GM12872 (cell line): Measurements from ENCODE around the gene TMEM164.

ENCODE experiments used
- CTCF ChIP-seq: IDR thresholded peaks from 3 replicates; pipeline ENCODE4 v1.5.1; 2011; ENCODE audit warnings: low read depth, mild to moderate bottlenecking, low read length, moderate library complexity; ENCODE audit not compliant: insufficient read depth

TMEM164 gene

GRCh38 chrX:110181459-110182137 lies 178.7 kb downstream of the TMEM164 start:
- TF ChIP-seq CTCF: no peak

- no peak for TF ChIP-seq CTCF
Measured at GRCh38 chrX:110182362-110182761, 179.4 kb downstream of the TMEM164 start.

- no peak for TF ChIP-seq CTCF
Measured at GRCh38 chrX:110182865-110183264, 180.0 kb downstream of the TMEM164 start.

GRCh38 chrX:110183314-110183713 lies 180.4 kb downstream of the TMEM164 start:
- no peak for TF ChIP-seq CTCF

GRCh38 chrX:110188701-110189558 lies 186.0 kb downstream of the TMEM164 start:
- no peak for TF ChIP-seq CTCF

- no peak for TF ChIP-seq CTCF
Measured at GRCh38 chrX:110192516-110192915, 189.6 kb downstream of the TMEM164 start.

GRCh38 chrX:110194977-110195376 lies 192.1 kb downstream of the TMEM164 start:
- TF ChIP-seq CTCF: no peak
